Parathyroid adenoma (tissue), 2 donors: ENCODE data around the gene CSTPP1.

Experiments used
- H2AFZ ChIP-seq: fragments of 300-600 bp; sonication (generic); one replicate; pipeline ENCODE4 v1.7.0; 2017; ENCODE audit warnings: antibody characterized with exemption, mild to moderate bottlenecking
- H3K27ac ChIP-seq: fragments of 300-600 bp; sonication (generic); one replicate; pipeline ENCODE4 v1.7.0; 2017
- H3K27me3 ChIP-seq: fragments of 300-600 bp; sonication (generic); one replicate; pipeline ENCODE4 v1.7.0; 2017; ENCODE audit warnings: low read length; ENCODE audit not compliant: control insufficient read depth, insufficient read depth
- H3K36me3 ChIP-seq: fragments of 300-600 bp; sonication (generic); one replicate; pipeline ENCODE4 v1.7.0; 2017; ENCODE audit warnings: low read length; ENCODE audit not compliant: control insufficient read depth, insufficient read depth
- H3K4me1 ChIP-seq: fragments of 300-600 bp; sonication (generic); one replicate; pipeline ENCODE4 v1.7.0; 2017; ENCODE audit warnings: control low read depth
- H3K4me2 ChIP-seq: fragments of 300-600 bp; sonication (generic); one replicate; pipeline ENCODE4 v1.7.0; 2017; ENCODE audit warnings: low read length
- H3K4me3 ChIP-seq: fragments of 300-600 bp; sonication (generic); one replicate; pipeline ENCODE4 v1.7.0; 2017; ENCODE audit warnings: low read depth, low read length
- H3K79me2 ChIP-seq: fragments of 300-600 bp; sonication (generic); one replicate; pipeline ENCODE4 v1.7.0; 2017; ENCODE audit warnings: control low read depth
- H3K9ac ChIP-seq: fragments of 300-600 bp; sonication (generic); one replicate; pipeline ENCODE4 v1.7.0; 2017; ENCODE audit warnings: mild to moderate bottlenecking
- H3K9me3 ChIP-seq: fragments of 300-600 bp; sonication (generic); one replicate; pipeline ENCODE4 v1.7.0; 2017; ENCODE audit warnings: low read length; ENCODE audit not compliant: control insufficient read depth
- CTCF ChIP-seq: fragments of 300-600 bp; sonication (generic); IDR thresholded peaks from one replicate; pipeline ENCODE4 v1.7.0; 2017; ENCODE audit warnings: antibody characterized with exemption, mild to moderate bottlenecking
- donor health status: primary hyperparathyroidism.

The CSTPP1 gene

GRCh38 chr11:46890665-46891064 is 45.9 kb upstream of the CSTPP1 start:
- H3K36me3 ChIP-seq, result no peaks in the 10 kb centered on the region
- H3K9ac ChIP-seq, result no peak overlapping the region
- H3K27me3 ChIP-seq, result no peaks in the 10 kb centered on the region
- H3K9me3 ChIP-seq, result no peaks in the 10 kb centered on the region
- no peaks in the 10 kb centered on the region for H3K4me1 ChIP-seq
- no peak overlapping the region for H2AFZ ChIP-seq
- no peak for TF ChIP-seq CTCF
- no peak overlapping the region for H3K4me3 ChIP-seq
- H3K27ac ChIP-seq, result no peak overlapping the region
- no peak overlapping the region for H3K4me2 ChIP-seq
- no peaks in the 10 kb centered on the region for H3K79me2 ChIP-seq

GRCh38 chr11:46892109-46892508 is 44.5 kb upstream of the CSTPP1 start:
- Histone ChIP-seq H3K4me2 (no peak overlapping the region), H3K4me1 (no peaks in the 10 kb centered on the region), H2AFZ (no peak overlapping the region), H3K4me3 (no peak overlapping the region), H3K9ac (no peak overlapping the region), H3K27ac (no peak overlapping the region), H3K79me2 (no peaks in the 10 kb centered on the region), H3K36me3 (no peaks in the 10 kb centered on the region), H3K9me3 (no peaks in the 10 kb centered on the region), H3K27me3 (no peaks in the 10 kb centered on the region)
- TF ChIP-seq CTCF, result no peak

GRCh38 chr11:46892838-46893237 is 43.7 kb upstream of the CSTPP1 start:
- Histone ChIP-seq H3K27me3 (no peaks in the 10 kb centered on the region), H3K4me1 (no peaks in the 10 kb centered on the region), H3K9ac (no peak overlapping the region), H3K79me2 (no peaks in the 10 kb centered on the region), H3K36me3 (no peaks in the 10 kb centered on the region), H3K4me3 (no peak overlapping the region), H3K9me3 (no peaks in the 10 kb centered on the region), H2AFZ (no peak overlapping the region), H3K27ac (no peak overlapping the region), H3K4me2 (no peak overlapping the region)
- no peak for TF ChIP-seq CTCF

GRCh38 chr11:46894506-46894905 is 42.1 kb upstream of the CSTPP1 start:
- no peaks in the 10 kb centered on the region for H3K27me3 ChIP-seq
- H3K4me3 ChIP-seq, result no peak overlapping the region
- no peaks in the 10 kb centered on the region for H3K4me1 ChIP-seq
- no peak overlapping the region for H3K4me2 ChIP-seq
- no peak overlapping the region for H2AFZ ChIP-seq
- no peaks in the 10 kb centered on the region for H3K36me3 ChIP-seq
- no peaks in the 10 kb centered on the region for H3K9me3 ChIP-seq
- H3K27ac ChIP-seq, result no peak overlapping the region
- TF ChIP-seq CTCF, result no peak
- H3K79me2 ChIP-seq, result no peaks in the 10 kb centered on the region
- no peak overlapping the region for H3K9ac ChIP-seq

- no peak overlapping the region for H2AFZ ChIP-seq
- no peaks in the 10 kb centered on the region for H3K27me3 ChIP-seq
- H3K79me2 ChIP-seq, result no peaks in the 10 kb centered on the region
- no peak overlapping the region for H3K27ac ChIP-seq
- H3K36me3 ChIP-seq, result no peaks in the 10 kb centered on the region
- H3K9ac ChIP-seq, result no peak overlapping the region
- no peak overlapping the region for H3K4me2 ChIP-seq
- TF ChIP-seq CTCF, result no peak
- no peaks in the 10 kb centered on the region for H3K4me1 ChIP-seq
- no peaks in the 10 kb centered on the region for H3K9me3 ChIP-seq
- no peak overlapping the region for H3K4me3 ChIP-seq
These were observed 41.6 kb upstream of the CSTPP1 start for GRCh38 chr11:46894961-46895360.
